Right cardiac atrium (tissue), 5 donors: ENCODE measurements around the gene ITGB3. TPM values are rescaled to one million over a fixed set of nuclear protein-coding genes. Genes with fewer than 3 reads are reported as not detected.

ENCODE experiments used
- polyA plus RNA-seq: library from polyadenylated mRNA; stranded (reverse); fragments of 200-250 nt; gene quantifications from one replicate; pipeline ENCODE4 v1.2.3, GENCODE V29; 2013
- total RNA-seq, 4 donors: library from RNA; stranded (reverse); fragmentation: NEBNext Ultra II Directional; extraction: Animal tissue kit (Norgen Biotek cat#: 25700); gene quantifications; one replicate each; pipeline ENCODE4 v1.2.1, GENCODE V29; 2021
- donor health status: healthy with polysubstance abuse.
- donor health status: DM: no; HTN: yes; CAD: no.
- donor health status: DM: no; HTN: no; CAD: no.
- donor health status: DM: no; HTN: yes; CAD: no; lungs with severe emphysema.
- donor health status: DM: yes; HTN: yes; CAD: no.

The ITGB3 gene
- total and polyA plus RNA-seq, 5 donors, result 2.3 to 11.9 (median 6.3) TPM

Other genes starting within 250 kb of the ITGB3 start
- gene CDC27, start 64.5 kb upstream of the ITGB3 start, total RNA-seq, result 10 to 100 TPM; 74.2 to 87.0 (median 82.3) TPM
- gene CDC27, start 64.5 kb upstream of the ITGB3 start, polyA plus RNA-seq, result 15.2 TPM
- gene MYL4, start 44.5 kb upstream of the ITGB3 start, total RNA-seq, result 1,000 to 10,000 TPM; 3,878 to 6,276 (median 5,738) TPM
- 10,368 TPM for gene MYL4, start 44.5 kb upstream of the ITGB3 start, polyA plus RNA-seq
- 1 to 10 TPM; 5.9 to 8.5 (median 7.5) TPM for gene EFCAB13, start 70.1 kb downstream of the ITGB3 start, total RNA-seq
- 2.1 TPM for gene EFCAB13, start 70.1 kb downstream of the ITGB3 start, polyA plus RNA-seq